Keratinocyte (primary cell): Measurements from ENCODE around the gene ADGRB2. TPM values are rescaled to one million over a fixed set of nuclear protein-coding genes. Genes with fewer than 3 reads are reported as not detected.

Experiments
- DNase-seq: peaks from one replicate; pipeline ENCODE4 v3.0.0-alpha.2; 2011; ENCODE audit warnings: low read depth, missing footprints, low spot score
- FAIRE-seq: peaks from 2 replicates; lab custom pipeline; 2011; peaks lifted over from hg19 to GRCh38; lab: Jason Lieb, UNC
- H2AFZ ChIP-seq: 2 replicates; pipeline ENCODE4 v1.6.0; 2012; ENCODE audit warnings: low read length, control low read depth, inconsistent platforms; ENCODE audit not compliant: control insufficient read depth
- H3K27ac ChIP-seq: 2 replicates; pipeline ENCODE4 v1.5.1; 2011; ENCODE audit warnings: low read length; ENCODE audit not compliant: control insufficient read depth, insufficient read depth
- H3K27me3 ChIP-seq: 3 replicates; pipeline ENCODE4 v1.6.0; 2011; ENCODE audit warnings: low read length; ENCODE audit not compliant: control insufficient read depth, insufficient read depth; ENCODE audit errors: extremely low read depth
- H3K36me3 ChIP-seq, 2 experiments: 2 replicates in 1 of 2; 3 replicates in 1 of 2; pipeline ENCODE4 v1.5.1; 2011; ENCODE audit warnings: low read length in 2 of 2, mild to moderate bottlenecking in 1 of 2; ENCODE audit not compliant: control insufficient read depth in 2 of 2, insufficient read depth in 2 of 2; ENCODE audit errors: extremely low read depth in 1 of 2
- H3K4me1 ChIP-seq: 3 replicates; pipeline ENCODE4 v1.5.1; 2011; ENCODE audit warnings: low read length; ENCODE audit not compliant: control insufficient read depth, insufficient read depth; ENCODE audit errors: extremely low read depth
- H3K4me2 ChIP-seq: 3 replicates; pipeline ENCODE4 v1.6.0; 2011; ENCODE audit warnings: low read depth, low read length; ENCODE audit not compliant: control insufficient read depth, insufficient read depth; ENCODE audit errors: extremely low read depth
- H3K4me3 ChIP-seq, 3 experiments: fragments of 200-600 bp in 1 of 3; sonication (generic) in 1 of 3; 2 replicates in 2 of 3; 3 replicates in 1 of 3; pipeline ENCODE4 v1.5.1; 2011 to 2016; ENCODE audit warnings: low read length in 3 of 3, mild to moderate bottlenecking in 3 of 3, control low read depth in 2 of 3, inconsistent platforms in 1 of 3, low read depth in 1 of 3, mixed read lengths in 1 of 3, mixed run types in 1 of 3, moderate library complexity in 1 of 3; ENCODE audit not compliant: control insufficient read depth in 2 of 3, insufficient read depth in 2 of 3; ENCODE audit errors: extremely low read depth in 1 of 3
- H3K79me2 ChIP-seq: 2 replicates; pipeline ENCODE4 v1.6.0; 2012; ENCODE audit warnings: low read length; ENCODE audit not compliant: control insufficient read depth, insufficient read depth
- H3K9ac ChIP-seq: 3 replicates; pipeline ENCODE4 v1.6.0; 2011; ENCODE audit warnings: low read length; ENCODE audit not compliant: control insufficient read depth, insufficient read depth; ENCODE audit errors: extremely low read depth
- H3K9me1 ChIP-seq: 3 replicates; pipeline ENCODE4 v1.6.0; 2011; ENCODE audit warnings: low read length; ENCODE audit not compliant: control insufficient read depth, insufficient read depth; ENCODE audit errors: extremely low read depth
- H3K9me3 ChIP-seq: 2 replicates; pipeline ENCODE4 v1.5.1; 2012; ENCODE audit warnings: low read depth, low read length; ENCODE audit not compliant: control insufficient read depth
- H4K20me1 ChIP-seq: 3 replicates; pipeline ENCODE4 v1.6.0; 2011; ENCODE audit warnings: low read length; ENCODE audit not compliant: control insufficient read depth, insufficient read depth; ENCODE audit errors: extremely low read depth
- CTCF ChIP-seq, 3 experiments: IDR thresholded peaks in 1 of 3; conservative IDR thresholded peaks in 1 of 3; optimal IDR thresholded peaks in 1 of 3; 2 replicates in 2 of 3; 3 replicates in 1 of 3; pipeline versions ENCODE3 to v1.5.1; 2011; ENCODE audit warnings: low read length in 3 of 3, mild to moderate bottlenecking in 3 of 3, moderate library complexity in 2 of 3, control low read depth in 1 of 3, inconsistent platforms in 1 of 3; ENCODE audit not compliant: insufficient read depth in 2 of 3; ENCODE audit errors: extremely low read depth in 1 of 3
- EZH2 ChIP-seq: IDR thresholded peaks from one replicate; pipeline ENCODE4 v1.6.1; 2012; ENCODE audit warnings: inconsistent platforms, mild to moderate bottlenecking, low read length, moderate library complexity
- dilution Hi-C: fragments of 300-500 bp; cut with MboI; formaldehyde crosslinking; loops from one replicate; pipeline ENCODE4 v1.7.0; 2020; ENCODE audit warnings: low sequenced_read_pairs; ENCODE audit not compliant: extremely low pct_ligation_motif_present
- polyA plus RNA-seq, 5 experiments: library from polyadenylated mRNA; depleted of rRNA in 3 of 5; stranded (reverse) in 3 of 5; stranded (forward) in 1 of 5; unstranded in 1 of 5; fragments of >200 nt; gene quantifications; 1 replicate in 1 of 5; 2 replicates in 3 of 5; 3 replicates in 1 of 5; pipeline versions ENCODE4 v1.2.1 to v1.2.3, GENCODE V29; 2011 to 2012; ENCODE audit warnings: missing spikeins in 2 of 5, low read depth in 1 of 5, low replicate concordance in 1 of 5

ADGRB2 gene
- polyA plus RNA-seq, 1 donor (not counting 4 experiments of a cell fraction or from before 2014, with no cell fraction given): 0.68 TPM

- Histone ChIP-seq H3K4me3 (no peak overlapping the region), H3K9me1 (no peaks in the 10 kb centered on the region), H3K27me3 (no peaks in the 10 kb centered on the region), H3K36me3 (no peaks in the 10 kb centered on the region), H3K79me2 (no peaks in the 10 kb centered on the region), H2AFZ (no peak overlapping the region), H3K27ac (no peak overlapping the region), H4K20me1 (no peaks in the 10 kb centered on the region), H3K4me1 (peaks cover 21% of the 10 kb centered on the region), H3K4me2 (no peak overlapping the region), H3K9ac (no peak overlapping the region), H3K9me3 (no peaks in the 10 kb centered on the region)
- no peak for FAIRE-seq
- DNase-seq: no peak
- dilution Hi-C loops: no loop called here
- TF ChIP-seq CTCF (optimal IDR thresholded peaks at IDR 0.05 in 1 of 3, IDR thresholded peaks at IDR 0.05 in 1 of 3, conservative IDR thresholded peaks at IDR 0.05 in 1 of 3; ENCODE audit: extremely low read depth in 1 of 3, insufficient read depth in 2 of 3, low read length in 3 of 3) (no peak), EZH2 (no peak)
Observed at GRCh38 chr1:31800674-31800967, 36.5 kb upstream of the ADGRB2 start.

- no peak overlapping the region for H3K9ac ChIP-seq
- H2AFZ ChIP-seq: no peak overlapping the region
- no peak overlapping the region for H3K27ac ChIP-seq
- no peaks in the 10 kb centered on the region for H3K36me3 ChIP-seq
- no peaks in the 10 kb centered on the region for H3K27me3 ChIP-seq
- dilution Hi-C loops: no loop called here
- no peaks in the 10 kb centered on the region for H3K9me3 ChIP-seq
- H3K9me1 ChIP-seq: no peaks in the 10 kb centered on the region
- no peak overlapping the region for H3K4me2 ChIP-seq
- H3K4me1 ChIP-seq: peaks cover 21% of the 10 kb centered on the region
- DNase-seq (no peak), FAIRE-seq (no peak)
- H3K79me2 ChIP-seq: no peaks in the 10 kb centered on the region
- TF ChIP-seq CTCF (optimal IDR thresholded peaks at IDR 0.05 in 1 of 3, IDR thresholded peaks at IDR 0.05 in 1 of 3, conservative IDR thresholded peaks at IDR 0.05 in 1 of 3; ENCODE audit: extremely low read depth in 1 of 3, insufficient read depth in 2 of 3, low read length in 3 of 3) (no peak), EZH2 (no peak)
- no peaks in the 10 kb centered on the region for H4K20me1 ChIP-seq
- no peak overlapping the region for H3K4me3 ChIP-seq
Observed at GRCh38 chr1:31799895-31800673, 35.9 kb upstream of the ADGRB2 start.
